ENCODE measurements around the gene TMEM98.
"Not testable (repeated sequence)": the region's sequence is repeated elsewhere in the genome, so short reads cannot be mapped to it uniquely, and the experiment has no call there.

Gene TMEM98

GRCh38 chr17:32927724-32928585 is at the start of gene TMEM98:
TSS of gene TMEM98 (plus strand) at chr17:32928153. CDS start at chr17:32931529, 3,376 bp downstream.
- DNase-seq = no peak

- no peak for DNase-seq
Measured at GRCh38 chr17:32878211-32878610, 49.7 kb upstream of the TMEM98 start.

GRCh38 chr17:32879134-32879533 is 48.8 kb upstream of the TMEM98 start:
- DNase-seq = no peak

GRCh38 chr17:32880671-32881453 is 47.1 kb upstream of the TMEM98 start:
- peak; percentile 6 for DNase-seq

- DNase-seq = no peak
Measured at GRCh38 chr17:32882029-32882428, 45.9 kb upstream of the TMEM98 start.

- DNase-seq = no peak
Measured at GRCh38 chr17:32882734-32883133, 45.2 kb upstream of the TMEM98 start.

- not testable (repeated sequence) for DNase-seq
Measured at GRCh38 chr17:32886951-32887350, 41.0 kb upstream of the TMEM98 start.

GRCh38 chr17:32887410-32887809 is 40.5 kb upstream of the TMEM98 start:
- not testable (repeated sequence) for DNase-seq

GRCh38 chr17:32894245-32894644 is 33.7 kb upstream of the TMEM98 start:
- no peak for DNase-seq

GRCh38 chr17:32896647-32897258 is 31.2 kb upstream of the TMEM98 start:
- no peak for DNase-seq

GRCh38 chr17:32899236-32900013 is 28.5 kb upstream of the TMEM98 start:
- no peak for DNase-seq

GRCh38 chr17:32901743-32902142 is 26.2 kb upstream of the TMEM98 start:
- DNase-seq = no peak

GRCh38 chr17:32903774-32904673 is 23.9 kb upstream of the TMEM98 start:
- no peak for DNase-seq

- DNase-seq = no peak
Measured at GRCh38 chr17:32904891-32905290, 23.1 kb upstream of the TMEM98 start.

GRCh38 chr17:32907583-32907982 is 20.4 kb upstream of the TMEM98 start:
- DNase-seq = no peak

- peak; percentile 49 for DNase-seq
Measured at GRCh38 chr17:32909787-32910369, 18.1 kb upstream of the TMEM98 start.

GRCh38 chr17:32910769-32911168 is 17.2 kb upstream of the TMEM98 start:
- no peak for DNase-seq

GRCh38 chr17:32912218-32912897 is 15.6 kb upstream of the TMEM98 start:
- DNase-seq = no peak

GRCh38 chr17:32913593-32913992 is 14.4 kb upstream of the TMEM98 start:
- no peak for DNase-seq

GRCh38 chr17:32914181-32914580 is 13.8 kb upstream of the TMEM98 start:
- no peak for DNase-seq

GRCh38 chr17:32915245-32915644 is 12.7 kb upstream of the TMEM98 start:
- no peak for DNase-seq

All from MV-4-11 (cell line).